Activated CD8-positive, alpha-beta memory T cell treated with anti-CD3 and anti-CD28 coated beads for 36 hours (primary cell): Measurements from ENCODE around the gene FNDC3B. TPM values are rescaled to one million over a fixed set of nuclear protein-coding genes. Genes with fewer than 3 reads are reported as not detected.

ENCODE experiments used
- CTCF ChIA-PET: fragments of 350-600 bp; sonication (Branson Sonifier 250); formaldehyde crosslinking; loops from one replicate; lab custom pipeline; 2021; ENCODE audit warnings: antibody characterized with exemption; lab: Charles Lee
- POLR2A ChIA-PET: fragments of 350-600 bp; sonication (Branson Sonifier 250); formaldehyde crosslinking; loops from one replicate; lab custom pipeline; 2021; ENCODE audit warnings: antibody characterized with exemption; lab: Charles Lee
- total RNA-seq, 2 experiments: library from RNA; stranded (reverse); gene quantifications; one replicate each; pipeline ENCODE4 v1.2.3, GENCODE V29; 2021

FNDC3B gene
- total RNA-seq, 2 experiments from 2014 or later = 19.0 to 24.2 TPM

GRCh38 chr3:172047567-172048115 is 8.3 kb downstream of the FNDC3B start:
- POLR2A ChIA-PET = no interaction called here
- CTCF ChIA-PET = no interaction called here

- ChIA-PET POLR2A (no interaction called here), CTCF (no interaction called here)
These were observed 9.2 kb downstream of the FNDC3B start for GRCh38 chr3:172048599-172048998.

- ChIA-PET CTCF (interaction anchor here (0.6 kb wide), 1 partner anchor 137 kb away, joined by 3 read pairs; no protein-coding TSS in a partner anchor), POLR2A (no interaction called here)
These were observed 12.1 kb downstream of the FNDC3B start for GRCh38 chr3:172051310-172051956.

- ChIA-PET CTCF (no interaction called here), POLR2A (no interaction called here)
These were observed 12.6 kb downstream of the FNDC3B start for GRCh38 chr3:172051957-172052354.

- ChIA-PET POLR2A (no interaction called here), CTCF (no interaction called here)
These were observed 13.0 kb downstream of the FNDC3B start for GRCh38 chr3:172052405-172052804.

- ChIA-PET CTCF (no interaction called here), POLR2A (no interaction called here)
These were observed 14.9 kb downstream of the FNDC3B start for GRCh38 chr3:172054115-172054764.

GRCh38 chr3:172056416-172056815 is 17.0 kb downstream of the FNDC3B start:
- POLR2A ChIA-PET = no interaction called here

GRCh38 chr3:172057059-172057458 is 17.7 kb downstream of the FNDC3B start:
- CTCF ChIA-PET = interaction anchor here (1.0 kb wide), 1 partner anchor 35 kb away, joined by 3 read pairs; no protein-coding TSS in a partner anchor
- POLR2A ChIA-PET = interaction anchor here (0.6 kb wide), 1 partner anchor 149 kb away, joined by 4 read pairs; no protein-coding TSS in a partner anchor

More at GRCh38 chr3:172056416-172056815, 17.0 kb downstream of the FNDC3B start:
- CTCF ChIA-PET = interaction anchor here (1.0 kb wide), 1 partner anchor 35 kb away, joined by 3 read pairs; no protein-coding TSS in a partner anchor

GRCh38 chr3:172057624-172058327 is 18.4 kb downstream of the FNDC3B start:
- POLR2A ChIA-PET = interaction anchor here (0.6 kb wide), 1 partner anchor 148 kb away, joined by 4 read pairs; no protein-coding TSS in a partner anchor
- CTCF ChIA-PET = interaction anchor here (1.0 kb wide), 1 partner anchor 34 kb away, joined by 3 read pairs; no protein-coding TSS in a partner anchor

GRCh38 chr3:172059532-172059931 is 20.2 kb downstream of the FNDC3B start:
- ChIA-PET POLR2A (no interaction called here), CTCF (no interaction called here)

GRCh38 chr3:172060234-172060633 is 20.9 kb downstream of the FNDC3B start:
- CTCF ChIA-PET = no interaction called here

GRCh38 chr3:172061724-172062184 is 22.4 kb downstream of the FNDC3B start:
- ChIA-PET CTCF (no interaction called here), POLR2A (no interaction called here)

More at GRCh38 chr3:172060234-172060633, 20.9 kb downstream of the FNDC3B start:
- POLR2A ChIA-PET = no interaction called here

- CTCF ChIA-PET = no interaction called here
These were observed 23.4 kb downstream of the FNDC3B start for GRCh38 chr3:172062761-172063160.

GRCh38 chr3:172063456-172064432 is 24.4 kb downstream of the FNDC3B start:
- ChIA-PET POLR2A (interaction anchor here (0.6 kb wide), 1 partner anchor 24 kb away, joined by 3 read pairs; no protein-coding TSS in a partner anchor), CTCF (interaction anchor here (0.6 kb wide), 1 partner anchor 64 kb away, joined by 3 read pairs; no protein-coding TSS in a partner anchor)

More at GRCh38 chr3:172062761-172063160, 23.4 kb downstream of the FNDC3B start:
- POLR2A ChIA-PET = no interaction called here

GRCh38 chr3:172065527-172065926 is 26.1 kb downstream of the FNDC3B start:
- POLR2A ChIA-PET = no interaction called here
- CTCF ChIA-PET = no interaction called here

GRCh38 chr3:172065967-172066762 is 26.8 kb downstream of the FNDC3B start:
- ChIA-PET CTCF (no interaction called here), POLR2A (no interaction called here)
